HG03469 (cell line): Measurements from ENCODE around the gene ZNF444.
"Not testable (repeated sequence)": the region's sequence is repeated elsewhere in the genome, so short reads cannot be mapped to it uniquely, and the experiment has no call there.

Experiments used
- ATAC-seq: cut with Tn5 transposase; IDR thresholded peaks from one replicate; pipeline ENCODE4 v1.9.1; 2021; ENCODE audit warnings: mild to moderate bottlenecking, moderate library complexity, moderate number of reproducible peaks; ENCODE audit not compliant: unreplicated experiment

The ZNF444 gene

GRCh38 chr19:56144831-56145230, 3.7 kb downstream of the ZNF444 start:
- ATAC-seq: no peak

- no peak for ATAC-seq
Measured at GRCh38 chr19:56145698-56146097, 4.6 kb downstream of the ZNF444 start.

GRCh38 chr19:56146904-56147303, 5.8 kb downstream of the ZNF444 start:
- ATAC-seq: no peak

DNA sequence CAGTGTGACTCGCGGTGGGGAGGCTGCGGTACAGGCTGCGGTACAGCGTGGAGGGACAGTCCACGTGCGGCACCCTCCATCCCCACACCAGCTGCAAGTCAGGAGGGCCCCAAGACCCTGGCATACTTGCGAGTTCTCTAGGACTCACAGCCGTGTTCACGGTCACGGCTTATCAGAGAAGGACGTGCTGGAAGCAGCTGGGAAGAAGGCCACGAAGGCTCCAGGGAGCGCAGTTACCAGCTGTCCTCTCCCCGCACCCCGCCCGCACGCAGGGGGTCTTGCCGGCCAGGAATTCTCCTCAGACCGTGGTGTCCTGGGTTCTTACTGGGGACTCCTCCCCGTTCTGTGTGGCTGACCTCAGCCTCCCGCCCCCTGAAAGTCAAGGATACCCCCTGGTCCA, 6.2 kb downstream of the ZNF444 start:
- no peak for ATAC-seq

DNA sequence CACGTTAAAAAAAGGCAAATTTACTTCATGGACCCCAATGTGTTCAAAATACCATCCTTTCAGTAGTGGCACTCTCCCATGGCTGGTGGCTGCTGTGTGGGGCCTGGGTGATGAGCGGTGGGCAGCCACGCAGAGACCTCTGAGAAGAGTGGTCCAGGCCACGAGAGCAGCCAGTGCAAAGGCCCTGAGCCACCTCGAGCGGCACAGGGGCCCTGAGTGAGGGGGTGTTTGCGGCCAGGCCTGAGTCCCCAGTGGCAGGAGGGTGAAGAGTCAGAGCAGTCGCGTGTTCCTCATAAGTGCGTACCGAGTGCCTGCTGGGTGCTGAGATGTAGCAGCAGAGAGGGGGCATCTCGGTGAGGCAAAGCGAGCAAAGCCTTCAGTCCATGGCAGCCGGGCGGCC, 7.0 kb downstream of the ZNF444 start:
- ATAC-seq: no peak

DNA sequence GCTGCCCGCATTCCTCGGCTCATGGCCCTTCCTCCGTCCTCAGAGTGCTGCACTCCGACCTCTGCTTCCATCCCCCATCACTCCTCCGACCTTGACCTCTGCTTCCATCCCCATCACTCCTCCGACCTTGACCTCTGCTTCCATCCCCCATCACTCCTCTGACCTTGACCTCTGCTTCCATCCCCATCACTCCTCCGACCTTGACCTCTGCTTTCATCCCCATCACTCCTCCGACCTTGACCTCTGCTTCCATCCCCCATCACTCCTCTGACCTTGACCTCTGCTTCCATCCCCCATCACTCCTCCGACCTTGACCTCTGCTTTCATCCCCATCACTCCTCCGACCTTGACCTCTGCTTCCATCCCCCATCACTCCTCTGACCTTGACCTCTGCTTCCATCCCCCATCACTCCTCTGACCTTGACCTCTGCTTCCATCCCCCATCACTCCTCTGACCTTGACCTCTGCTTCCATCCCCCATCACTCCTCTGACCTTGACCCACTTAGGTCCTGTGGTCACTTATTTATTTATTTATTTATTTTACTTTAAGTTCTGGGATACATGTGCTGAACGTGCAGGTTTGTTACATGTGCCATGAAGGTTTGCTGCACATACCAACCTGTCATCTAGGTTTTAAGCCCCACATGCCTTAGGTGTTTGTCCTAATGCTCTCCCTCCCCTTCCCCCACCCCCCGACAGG, 8.0 kb downstream of the ZNF444 start:
- not testable (repeated sequence) for ATAC-seq

GRCh38 chr19:56149656-56150038, 8.6 kb downstream of the ZNF444 start:
- ATAC-seq: no peak

DNA sequence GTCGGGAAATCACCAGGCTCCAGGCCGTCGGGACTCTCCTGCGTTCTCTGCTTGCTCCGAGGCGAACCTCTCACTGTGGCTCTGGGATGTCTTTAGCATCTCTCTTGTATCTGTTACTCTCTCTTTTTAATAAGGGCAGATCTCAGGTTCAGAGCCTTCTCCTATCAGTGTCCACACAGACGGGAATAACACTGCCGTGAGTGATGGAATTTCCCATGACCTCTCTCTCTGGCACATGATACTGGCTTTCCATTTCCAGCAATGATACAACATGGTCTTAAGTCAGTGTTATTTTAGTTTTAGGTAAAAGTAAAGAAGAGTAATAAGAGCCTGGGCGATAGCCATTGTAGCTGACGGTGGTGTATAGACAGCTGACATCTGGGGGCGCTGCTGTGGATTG, 9.3 kb downstream of the ZNF444 start:
- no peak for ATAC-seq

DNA sequence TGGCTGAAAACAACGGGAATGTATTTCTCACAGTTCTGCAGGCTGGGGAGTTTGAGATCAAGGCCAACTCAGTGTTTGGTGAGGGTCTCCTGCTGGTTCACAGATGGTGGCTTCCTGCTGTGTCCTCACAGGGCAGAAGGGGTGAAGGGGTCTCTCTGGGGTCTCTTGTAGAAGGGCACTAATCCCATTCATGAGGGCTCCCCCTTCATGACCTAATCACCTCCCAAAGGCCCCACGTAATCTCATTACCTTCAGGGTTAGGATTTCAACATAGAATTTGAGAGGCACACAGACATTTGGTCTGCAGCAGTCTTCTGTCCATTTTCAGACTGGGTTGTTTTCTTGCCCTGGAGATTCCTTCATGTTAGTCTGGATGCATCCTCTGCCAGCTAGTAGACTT, 11.6 kb downstream of the ZNF444 start:
- no peak for ATAC-seq

- ATAC-seq: no peak
Measured at GRCh38 chr19:56153507-56153906, 12.4 kb downstream of the ZNF444 start.

GRCh38 chr19:56155124-56155687, 14.1 kb downstream of the ZNF444 start:
- no peak for ATAC-seq

- no peak for ATAC-seq
Measured at GRCh38 chr19:56156768-56157167, 15.7 kb downstream of the ZNF444 start.

- no peak for ATAC-seq
Measured at GRCh38 chr19:56158170-56158757, 17.2 kb downstream of the ZNF444 start.

- ATAC-seq: no peak
Measured at GRCh38 chr19:56159009-56159559, 18.0 kb downstream of the ZNF444 start.

DNA sequence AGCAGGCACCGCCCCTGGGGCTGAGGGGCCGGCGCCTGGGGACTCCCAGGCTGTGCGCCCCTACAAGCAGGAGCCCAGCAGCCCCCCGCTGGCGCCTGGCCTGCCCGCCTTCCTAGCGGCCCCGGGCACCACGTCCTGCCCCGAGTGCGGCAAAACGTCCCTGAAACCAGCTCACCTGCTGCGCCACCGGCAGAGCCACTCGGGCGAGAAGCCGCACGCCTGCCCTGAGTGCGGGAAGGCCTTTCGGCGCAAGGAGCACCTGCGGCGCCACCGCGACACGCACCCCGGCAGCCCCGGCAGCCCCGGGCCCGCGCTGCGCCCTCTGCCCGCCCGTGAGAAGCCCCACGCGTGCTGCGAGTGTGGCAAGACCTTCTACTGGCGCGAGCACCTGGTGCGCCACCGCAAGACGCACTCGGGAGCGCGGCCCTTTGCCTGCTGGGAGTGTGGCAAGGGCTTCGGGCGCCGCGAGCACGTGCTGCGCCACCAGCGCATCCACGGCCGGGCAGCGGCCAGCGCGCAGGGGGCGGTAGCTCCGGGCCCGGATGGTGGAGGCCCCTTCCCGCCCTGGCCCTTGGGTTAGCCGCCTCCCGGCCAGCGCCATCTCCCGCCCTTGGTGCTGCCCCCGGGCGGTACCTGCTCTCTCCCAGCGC, 18.7 kb downstream of the ZNF444 start:
- ATAC-seq: no peak

DNA sequence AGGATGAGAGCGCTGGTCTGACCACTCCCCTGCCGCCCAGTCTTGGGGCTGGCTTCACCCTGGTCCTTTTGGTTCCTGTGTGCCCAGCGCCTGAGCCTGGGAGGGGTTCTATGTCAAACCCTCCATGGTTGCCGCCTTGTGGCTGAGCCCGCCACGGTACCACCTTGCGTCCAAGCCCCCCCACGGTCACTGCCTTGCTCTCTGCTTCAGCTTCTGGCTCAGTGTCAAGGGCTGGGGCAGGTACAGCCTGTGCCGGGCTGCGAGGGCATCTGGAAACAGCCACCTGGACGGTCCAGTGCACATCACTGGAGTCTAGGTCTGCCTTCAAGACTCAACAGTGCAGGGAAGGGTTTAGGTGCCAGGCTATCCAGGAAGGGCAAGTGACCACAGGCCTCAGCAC, 20.4 kb downstream of the ZNF444 start:
- ATAC-seq: no peak

DNA sequence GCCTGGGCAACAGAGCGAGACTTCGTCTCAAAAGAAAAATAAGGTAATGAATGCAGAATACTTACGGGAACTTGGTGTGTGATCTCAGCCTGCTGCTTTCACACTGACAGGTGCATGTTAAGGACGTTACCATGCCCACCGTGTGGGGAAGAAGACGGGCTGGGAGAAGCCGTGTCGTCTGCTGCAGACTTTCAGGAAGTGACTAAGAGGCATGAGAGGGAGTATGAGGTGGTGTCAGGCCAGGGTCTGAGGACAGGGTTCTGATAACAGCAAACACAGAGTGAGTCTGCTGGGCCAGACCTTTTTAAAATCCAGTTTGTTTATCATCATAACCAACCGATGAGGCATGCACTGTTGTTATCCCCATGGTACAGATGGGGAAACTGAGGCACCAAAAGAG, 21.2 kb downstream of the ZNF444 start:
- ATAC-seq: no peak

DNA sequence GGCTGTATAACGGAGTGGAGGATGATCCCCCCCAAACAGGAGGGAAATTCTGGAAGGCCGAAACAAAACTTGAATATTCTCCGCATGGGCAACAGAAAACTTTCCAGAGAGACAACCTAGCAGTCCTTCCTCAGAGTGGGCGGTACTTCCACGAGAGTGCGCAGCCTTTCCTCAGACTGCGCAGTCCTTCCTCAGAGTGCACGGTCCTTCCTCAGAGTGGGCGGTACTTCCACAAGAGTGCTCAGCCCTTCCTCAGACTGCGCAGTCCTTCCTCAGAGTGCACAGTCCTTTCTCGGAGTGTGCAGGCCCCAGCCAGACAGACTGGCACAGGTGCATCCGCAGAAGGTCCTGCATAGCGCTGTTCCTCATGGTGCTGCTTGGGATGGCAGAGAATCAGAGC, 22.0 kb downstream of the ZNF444 start:
- ATAC-seq: no peak

GRCh38 chr19:56167064-56167578, 26.0 kb downstream of the ZNF444 start:
- ATAC-seq: no peak

GRCh38 chr19:56170261-56170660, 29.2 kb downstream of the ZNF444 start:
- ATAC-seq: no peak

DNA sequence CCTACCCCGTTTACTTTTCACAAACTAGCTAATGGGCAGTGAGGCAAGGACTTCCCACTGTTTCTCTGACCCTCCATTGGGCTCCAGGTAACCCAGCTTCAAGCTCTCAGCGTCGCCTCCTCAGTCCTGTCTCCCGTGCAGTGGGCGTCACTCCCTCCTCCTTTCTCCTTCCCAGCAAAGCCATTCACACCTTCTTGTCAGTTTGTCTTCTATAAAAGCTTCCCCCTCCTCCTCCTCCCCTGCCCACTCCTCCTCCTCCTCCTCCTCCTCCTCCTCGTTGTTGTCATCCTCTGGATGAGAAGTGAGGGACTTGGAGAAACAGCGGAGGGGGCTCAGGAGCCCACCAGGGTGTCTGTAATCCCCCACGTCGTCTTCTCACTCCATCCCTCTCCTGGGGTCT, 33.0 kb downstream of the ZNF444 start:
- ATAC-seq: no peak

DNA sequence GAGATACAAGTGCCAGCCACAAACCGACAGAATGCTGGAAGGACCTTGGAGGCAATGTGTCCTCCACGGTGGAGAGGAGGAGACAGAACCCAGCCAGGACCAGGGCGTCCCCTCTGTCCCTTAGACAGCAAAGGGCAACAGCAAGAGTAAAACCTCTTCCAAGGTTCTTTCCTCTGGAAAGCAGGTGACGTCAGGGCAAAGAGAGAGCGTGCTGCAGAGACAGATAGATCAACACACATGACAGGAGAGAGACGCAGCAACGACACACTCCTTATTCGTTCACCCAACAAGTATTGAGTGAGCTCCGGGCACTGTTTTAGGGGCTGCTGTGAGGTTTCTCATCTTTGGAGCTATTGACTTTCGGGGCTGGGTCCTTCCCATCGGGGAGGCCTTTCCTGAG, 33.5 kb downstream of the ZNF444 start:
- no peak for ATAC-seq
